ENCODE measurements around the gene CNOT6. TPM values are rescaled to one million over a fixed set of nuclear protein-coding genes. Genes with fewer than 3 reads are reported as not detected.

Gene CNOT6
- total RNA-seq, 1 experiment from 2014 or later, result 59.1 TPM

DNA sequence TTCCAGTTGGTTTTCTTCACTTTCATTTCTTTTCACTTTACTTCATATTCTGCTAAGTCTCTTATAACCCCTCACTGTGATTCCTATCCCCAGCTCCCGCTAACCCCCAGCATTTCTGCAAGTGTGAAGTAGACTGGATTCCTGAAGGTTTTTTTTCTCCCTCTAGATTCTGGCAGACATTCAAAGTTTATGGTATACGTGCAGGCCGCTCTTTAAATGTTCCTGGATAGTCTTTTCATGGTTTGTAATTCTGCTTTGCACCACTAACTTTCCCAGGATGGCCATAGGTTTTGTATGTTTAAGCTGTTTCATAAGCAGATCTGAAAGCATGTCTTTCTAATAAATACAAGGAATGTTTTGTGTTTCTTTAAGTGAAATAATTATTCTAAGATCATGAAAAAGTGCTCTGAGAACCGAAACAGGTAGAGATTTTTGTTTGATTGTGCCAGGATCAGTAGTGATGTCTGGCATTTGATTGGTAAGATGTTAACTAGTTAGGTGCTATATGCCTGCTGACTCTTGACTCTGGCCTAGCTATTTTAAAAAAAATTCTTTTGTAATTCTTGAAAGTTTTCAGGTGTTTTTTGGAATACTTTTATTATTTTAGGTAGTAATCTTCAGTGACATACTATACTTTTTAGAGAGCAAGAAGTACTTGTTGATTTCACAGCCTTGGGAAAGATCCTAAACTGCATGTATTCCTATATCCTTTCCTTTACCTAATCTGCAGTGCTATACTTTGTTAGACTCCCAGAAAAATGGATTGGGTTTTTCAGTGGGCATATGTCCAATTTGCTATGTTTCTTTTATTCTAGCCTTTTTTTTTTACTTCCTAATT, 29.7 kb downstream of the CNOT6 start:
- TF ChIP-seq SIN3A (IDR thresholded peaks at IDR 0.05; ENCODE audit: low read depth) (no peak), CEBPB (IDR thresholded peaks at IDR 0.05; ENCODE audit: low read depth) (no peak), EZH2 (IDR thresholded peaks at IDR 0.05) (no peak), YY1 (IDR thresholded peaks at IDR 0.05; ENCODE audit: extremely low read depth, insufficient replicate concordance, low read depth, low read length) (no peak), POLR2A (IDR thresholded peaks at IDR 0.05; ENCODE audit: borderline replicate concordance, extremely low read depth, insufficient read depth, insufficient read length) (no peak), SRF (IDR thresholded peaks at IDR 0.05; ENCODE audit: low read depth) (no peak), TCF7L2 (IDR thresholded peaks at IDR 0.05; ENCODE audit: borderline replicate concordance, extremely low read depth, insufficient read depth, insufficient read length) (no peak), CBX3 (IDR thresholded peaks at IDR 0.05; ENCODE audit: low read depth) (no peak), SP1 (IDR thresholded peaks at IDR 0.05; ENCODE audit: low read depth) (no peak)
- H3K9ac ChIP-seq (ENCODE audit: low read length), result no peak overlapping the region
- RAD21 ChIA-PET (ENCODE audit: low non-redundant PET in 1 of 2, low total read pairs in 2 of 2, uncharacterized antibody in 2 of 2, unreplicated experiment in 2 of 2), result no interaction called here
- POLR2A ChIA-PET, result no interaction called here
- no peak overlapping the region for H3K4me3 ChIP-seq (replicated peaks in 1 of 2; ENCODE audit: low read depth in 1 of 2, low read length in 2 of 2)
- H2AFZ ChIP-seq (ENCODE audit: low read depth, low read length, poor library complexity, severe bottlenecking), result no peak overlapping the region
- CTCF ChIA-PET, result no interaction called here
- peaks cover 9% of the 10 kb centered on the region; the same call in 1 of the 2 replicates for H4K20me1 ChIP-seq (ENCODE audit: insufficient read depth)
- H3K79me2 ChIP-seq (ENCODE audit: insufficient read depth, low read length), result peaks cover 96% of the 10 kb centered on the region
- intact Hi-C loops (cut with micrococcal nuclease), result no loop called here
- H3K4me1 ChIP-seq (ENCODE audit: control insufficient read depth in 1 of 2, insufficient read depth in 2 of 2, low read length in 2 of 2), result no peaks in the 10 kb centered on the region
- ATAC-seq (no peak), DNase-seq (ENCODE audit: low read depth, low spot score) (no peak)
- BruUV-seq (replicated peaks), result no TSS peak
- no peaks in the 10 kb centered on the region for H3K9me3 ChIP-seq (ENCODE audit: control insufficient read depth in 1 of 2, insufficient read depth in 1 of 2, low read depth in 1 of 2, low read length in 2 of 2)
- no peak overlapping the region for H3K27ac ChIP-seq (ENCODE audit: low read depth, low read length)
- H3K9me2 ChIP-seq (ENCODE audit: insufficient read depth), result no peaks in the 10 kb centered on the region
- H3K36me3 ChIP-seq (ENCODE audit: control insufficient read depth in 1 of 2, insufficient read depth in 2 of 2, low read length in 2 of 2), result no peaks in the 10 kb centered on the region
- no peak overlapping the region for H3K4me2 ChIP-seq (ENCODE audit: low read length)
- no peaks in the 10 kb centered on the region for H3K27me3 ChIP-seq (ENCODE audit: insufficient read depth, low read length)

DNA sequence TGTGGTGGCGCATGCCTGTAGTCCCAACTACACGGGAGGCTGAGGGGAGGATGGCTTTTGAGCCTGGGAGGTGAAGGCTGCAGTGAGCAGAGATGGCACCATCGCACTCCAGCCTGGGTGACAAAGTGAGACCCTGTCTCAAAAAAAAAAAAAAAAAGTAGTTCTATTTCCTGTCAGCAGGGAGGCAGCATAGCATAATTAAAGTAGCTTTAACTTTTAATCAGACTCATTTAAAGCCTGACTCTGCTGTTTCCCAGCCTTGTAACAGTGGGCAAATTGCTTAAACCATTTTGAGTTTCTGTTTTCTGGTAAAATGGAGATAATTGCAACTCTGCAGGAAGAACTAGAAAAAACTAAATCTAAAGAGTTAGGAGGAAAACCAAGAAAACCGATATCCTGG, 31.2 kb downstream of the CNOT6 start:
- Histone ChIP-seq H3K27me3 (ENCODE audit: insufficient read depth, low read length) (no peaks in the 10 kb centered on the region), H4K20me1 (ENCODE audit: insufficient read depth) (peaks cover 9% of the 10 kb centered on the region; the same call in 1 of the 2 replicates), H3K79me2 (ENCODE audit: insufficient read depth, low read length) (peaks cover 91% of the 10 kb centered on the region), H3K4me2 (ENCODE audit: low read length) (no peak overlapping the region), H3K9me2 (ENCODE audit: insufficient read depth) (no peaks in the 10 kb centered on the region), H3K9me3 (ENCODE audit: control insufficient read depth in 1 of 2, insufficient read depth in 1 of 2, low read depth in 1 of 2, low read length in 2 of 2) (no peaks in the 10 kb centered on the region), H2AFZ (ENCODE audit: low read depth, low read length, poor library complexity, severe bottlenecking) (no peak overlapping the region), H3K36me3 (ENCODE audit: control insufficient read depth in 1 of 2, insufficient read depth in 2 of 2, low read length in 2 of 2) (peaks cover 4 to 8% of the 10 kb centered on the region in 2 experiments; a peak in 1 of 4 replicates), H3K4me1 (ENCODE audit: control insufficient read depth in 1 of 2, insufficient read depth in 2 of 2, low read length in 2 of 2) (no peaks in the 10 kb centered on the region), H3K4me3 (replicated peaks in 1 of 2; ENCODE audit: low read depth in 1 of 2, low read length in 2 of 2) (no peak overlapping the region), H3K9ac (ENCODE audit: low read length) (no peak overlapping the region), H3K27ac (ENCODE audit: low read depth, low read length) (no peak overlapping the region)
- intact Hi-C loops (cut with micrococcal nuclease), result no loop called here
- POLR2A ChIA-PET, result no interaction called here
- ATAC-seq (no peak), DNase-seq (ENCODE audit: low read depth, low spot score) (no peak)
- BruUV-seq (replicated peaks), result no TSS peak
- RAD21 ChIA-PET (ENCODE audit: low non-redundant PET in 1 of 2, low total read pairs in 2 of 2, uncharacterized antibody in 2 of 2, unreplicated experiment in 2 of 2), result no interaction called here
- CTCF ChIA-PET, result no interaction called here
- no peak for TF ChIP-seq ELF1 (IDR thresholded peaks at IDR 0.05; ENCODE audit: borderline replicate concordance, low read depth)
- TF ChIP-seq ZFX (IDR thresholded peaks at IDR 0.05), result no peak

Data from HCT116 (cell line).